HEK293 (cell line): Measurements from ENCODE around the gene CBX1.

Experiments used
- KLF9 ChIP-seq: fragments of 450-650 bp; formaldehyde crosslinking; IDR thresholded peaks from 2 replicates; pipeline ENCODE4 v1.5.1; 2016; ENCODE audit warnings: missing biosample characterization, missing genetic modification characterization, low read depth
- PRDM1 ChIP-seq: fragments of 450-650 bp; formaldehyde crosslinking; IDR thresholded peaks from 2 replicates; pipeline ENCODE4; 2016; ENCODE audit warnings: missing biosample characterization, missing genetic modification characterization
- ZNF24 ChIP-seq: fragments of 450-650 bp; formaldehyde crosslinking; IDR thresholded peaks from 2 replicates; pipeline ENCODE4 v1.5.1; 2016; ENCODE audit warnings: missing biosample characterization, missing genetic modification characterization
- ZNF350 ChIP-seq: fragments of 450-650 bp; formaldehyde crosslinking; IDR thresholded peaks from 2 replicates; pipeline ENCODE4 v1.5.0; 2017; ENCODE audit warnings: missing biosample characterization, mild to moderate bottlenecking, missing genetic modification characterization
- ZNF785 ChIP-seq: fragments of 450-650 bp; formaldehyde crosslinking; IDR thresholded peaks from 2 replicates; pipeline ENCODE4 v1.5.1; 2016; ENCODE audit warnings: missing biosample characterization, missing genetic modification characterization
- ZXDB ChIP-seq: fragments of 450-650 bp; formaldehyde crosslinking; IDR thresholded peaks from 2 replicates; pipeline ENCODE4 v1.5.1; 2016; ENCODE audit warnings: missing biosample characterization, missing genetic modification characterization
- TF ChIP-seq, protein P1 (sequence below): fragments of 450-650 bp; formaldehyde crosslinking; IDR thresholded peaks from 2 replicates; pipeline ENCODE4 v1.5.1; 2016; ENCODE audit warnings: missing biosample characterization, missing genetic modification characterization
- TF ChIP-seq, protein P2 (sequence below): fragments of 450-650 bp; formaldehyde crosslinking; IDR thresholded peaks from 2 replicates; pipeline ENCODE4 v1.5.1; 2016; ENCODE audit warnings: missing biosample characterization, missing genetic modification characterization

DNA sequence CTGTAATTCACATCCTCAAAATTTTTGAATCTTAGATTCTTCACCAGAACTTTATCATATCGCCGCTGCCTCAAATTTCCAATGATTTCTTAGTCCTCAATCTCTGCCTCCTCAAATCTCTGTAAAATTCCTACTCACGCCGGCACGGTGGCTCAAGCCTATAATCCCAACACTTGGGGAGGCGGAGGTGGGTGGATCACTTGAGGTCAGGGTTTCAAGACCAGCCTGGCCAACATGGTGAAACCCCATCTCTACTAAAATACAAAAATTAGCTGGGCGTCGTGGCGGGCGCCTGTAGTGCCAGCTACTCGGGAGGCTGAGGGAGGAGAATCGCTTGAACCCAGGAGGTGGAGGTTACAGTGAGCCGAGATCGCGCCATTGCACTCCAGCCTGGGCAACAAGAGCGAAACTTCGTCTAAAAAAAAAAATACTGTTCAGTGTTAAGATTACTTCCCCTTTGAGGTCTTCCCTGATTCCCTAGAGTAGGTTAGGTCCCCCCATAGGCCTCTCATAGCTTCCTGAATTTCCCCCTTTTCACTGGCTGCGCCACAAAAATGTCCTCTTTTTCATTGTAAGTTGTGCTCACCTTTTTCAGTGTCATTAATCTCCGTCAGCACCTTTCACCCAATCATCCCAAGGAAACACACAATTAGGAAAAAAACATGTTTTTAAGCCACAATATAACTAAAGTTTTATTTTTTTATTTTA is 919 bp upstream of the CBX1 start:
- TF ChIP-seq KLF9 (tag by site-specific recombination) (no peak), ZNF350 (tag by site-specific recombination) (no peak), PRDM1 (tag by site-specific recombination) (no peak), ZNF785 (tag by site-specific recombination) (no peak), ZXDB (no peak), ZNF24 (tag by site-specific recombination) (no peak)
- TF ChIP-seq, protein P1, sequence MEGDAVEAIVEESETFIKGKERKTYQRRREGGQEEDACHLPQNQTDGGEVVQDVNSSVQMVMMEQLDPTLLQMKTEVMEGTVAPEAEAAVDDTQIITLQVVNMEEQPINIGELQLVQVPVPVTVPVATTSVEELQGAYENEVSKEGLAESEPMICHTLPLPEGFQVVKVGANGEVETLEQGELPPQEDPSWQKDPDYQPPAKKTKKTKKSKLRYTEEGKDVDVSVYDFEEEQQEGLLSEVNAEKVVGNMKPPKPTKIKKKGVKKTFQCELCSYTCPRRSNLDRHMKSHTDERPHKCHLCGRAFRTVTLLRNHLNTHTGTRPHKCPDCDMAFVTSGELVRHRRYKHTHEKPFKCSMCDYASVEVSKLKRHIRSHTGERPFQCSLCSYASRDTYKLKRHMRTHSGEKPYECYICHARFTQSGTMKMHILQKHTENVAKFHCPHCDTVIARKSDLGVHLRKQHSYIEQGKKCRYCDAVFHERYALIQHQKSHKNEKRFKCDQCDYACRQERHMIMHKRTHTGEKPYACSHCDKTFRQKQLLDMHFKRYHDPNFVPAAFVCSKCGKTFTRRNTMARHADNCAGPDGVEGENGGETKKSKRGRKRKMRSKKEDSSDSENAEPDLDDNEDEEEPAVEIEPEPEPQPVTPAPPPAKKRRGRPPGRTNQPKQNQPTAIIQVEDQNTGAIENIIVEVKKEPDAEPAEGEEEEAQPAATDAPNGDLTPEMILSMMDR (tag by site-specific recombination), result no peak
- TF ChIP-seq, protein P2, sequence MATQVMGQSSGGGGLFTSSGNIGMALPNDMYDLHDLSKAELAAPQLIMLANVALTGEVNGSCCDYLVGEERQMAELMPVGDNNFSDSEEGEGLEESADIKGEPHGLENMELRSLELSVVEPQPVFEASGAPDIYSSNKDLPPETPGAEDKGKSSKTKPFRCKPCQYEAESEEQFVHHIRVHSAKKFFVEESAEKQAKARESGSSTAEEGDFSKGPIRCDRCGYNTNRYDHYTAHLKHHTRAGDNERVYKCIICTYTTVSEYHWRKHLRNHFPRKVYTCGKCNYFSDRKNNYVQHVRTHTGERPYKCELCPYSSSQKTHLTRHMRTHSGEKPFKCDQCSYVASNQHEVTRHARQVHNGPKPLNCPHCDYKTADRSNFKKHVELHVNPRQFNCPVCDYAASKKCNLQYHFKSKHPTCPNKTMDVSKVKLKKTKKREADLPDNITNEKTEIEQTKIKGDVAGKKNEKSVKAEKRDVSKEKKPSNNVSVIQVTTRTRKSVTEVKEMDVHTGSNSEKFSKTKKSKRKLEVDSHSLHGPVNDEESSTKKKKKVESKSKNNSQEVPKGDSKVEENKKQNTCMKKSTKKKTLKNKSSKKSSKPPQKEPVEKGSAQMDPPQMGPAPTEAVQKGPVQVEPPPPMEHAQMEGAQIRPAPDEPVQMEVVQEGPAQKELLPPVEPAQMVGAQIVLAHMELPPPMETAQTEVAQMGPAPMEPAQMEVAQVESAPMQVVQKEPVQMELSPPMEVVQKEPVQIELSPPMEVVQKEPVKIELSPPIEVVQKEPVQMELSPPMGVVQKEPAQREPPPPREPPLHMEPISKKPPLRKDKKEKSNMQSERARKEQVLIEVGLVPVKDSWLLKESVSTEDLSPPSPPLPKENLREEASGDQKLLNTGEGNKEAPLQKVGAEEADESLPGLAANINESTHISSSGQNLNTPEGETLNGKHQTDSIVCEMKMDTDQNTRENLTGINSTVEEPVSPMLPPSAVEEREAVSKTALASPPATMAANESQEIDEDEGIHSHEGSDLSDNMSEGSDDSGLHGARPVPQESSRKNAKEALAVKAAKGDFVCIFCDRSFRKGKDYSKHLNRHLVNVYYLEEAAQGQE (tag by site-specific recombination), result no peak
